Mammary epithelial cell (primary cell): ENCODE data around the gene CLEC2D.
"Not testable (repeated sequence)": the region's sequence is repeated elsewhere in the genome, so short reads cannot be mapped to it uniquely, and the experiment has no call there.

Source experiments
- EZH2 ChIP-seq: IDR thresholded peaks from 2 replicates; pipeline ENCODE4 v1.6.1; 2012; ENCODE audit warnings: low read length, inconsistent platforms, borderline replicate concordance
- TF ChIP-seq, protein P1 (sequence below), 2 donors: IDR thresholded peaks in 1 of 2; conservative IDR thresholded peaks in 1 of 2; 2 replicates each; pipeline ENCODE4 v1.5.1; 2011 to 2012; ENCODE audit warnings: inconsistent platforms in 2 of 2, low read length in 2 of 2, mild to moderate bottlenecking in 2 of 2, control low read depth in 1 of 2, low read depth in 1 of 2; ENCODE audit not compliant: insufficient read depth in 1 of 2; ENCODE audit errors: extremely low read depth in 1 of 2

GRCh38 chr12:9644985-9645551 lies 24.4 kb upstream of the CLEC2D start:
- TF ChIP-seq, protein P1, sequence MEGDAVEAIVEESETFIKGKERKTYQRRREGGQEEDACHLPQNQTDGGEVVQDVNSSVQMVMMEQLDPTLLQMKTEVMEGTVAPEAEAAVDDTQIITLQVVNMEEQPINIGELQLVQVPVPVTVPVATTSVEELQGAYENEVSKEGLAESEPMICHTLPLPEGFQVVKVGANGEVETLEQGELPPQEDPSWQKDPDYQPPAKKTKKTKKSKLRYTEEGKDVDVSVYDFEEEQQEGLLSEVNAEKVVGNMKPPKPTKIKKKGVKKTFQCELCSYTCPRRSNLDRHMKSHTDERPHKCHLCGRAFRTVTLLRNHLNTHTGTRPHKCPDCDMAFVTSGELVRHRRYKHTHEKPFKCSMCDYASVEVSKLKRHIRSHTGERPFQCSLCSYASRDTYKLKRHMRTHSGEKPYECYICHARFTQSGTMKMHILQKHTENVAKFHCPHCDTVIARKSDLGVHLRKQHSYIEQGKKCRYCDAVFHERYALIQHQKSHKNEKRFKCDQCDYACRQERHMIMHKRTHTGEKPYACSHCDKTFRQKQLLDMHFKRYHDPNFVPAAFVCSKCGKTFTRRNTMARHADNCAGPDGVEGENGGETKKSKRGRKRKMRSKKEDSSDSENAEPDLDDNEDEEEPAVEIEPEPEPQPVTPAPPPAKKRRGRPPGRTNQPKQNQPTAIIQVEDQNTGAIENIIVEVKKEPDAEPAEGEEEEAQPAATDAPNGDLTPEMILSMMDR (conservative IDR thresholded peaks at IDR 0.05 in 1 of 2, IDR thresholded peaks at IDR 0.05 in 1 of 2; ENCODE audit: extremely low read depth in 1 of 2, insufficient read depth in 1 of 2, low read depth in 1 of 2, low read length in 2 of 2) = not testable (repeated sequence)
- not testable (repeated sequence) for TF ChIP-seq EZH2
